DND-41 (cell line): ENCODE data around the gene GNAO1.

ENCODE experiments used
- ATAC-seq: fragments of 200-7000 bp; cut with Tn5 transposase; 3 replicates; pipeline ENCODE4 v1.9.1; 2021; ENCODE audit warnings: low read depth; ENCODE audit not compliant: insufficient read depth
- DNase-seq: peaks from one replicate; pipeline ENCODE4 v3.0.0-alpha.2; 2020
- H2AFZ ChIP-seq: 2 replicates; pipeline ENCODE4 v1.6.0; 2012; ENCODE audit warnings: low read depth, low read length
- H3K27ac ChIP-seq: 2 replicates; pipeline ENCODE4 v1.5.1; 2012; ENCODE audit warnings: low read length, inconsistent platforms
- H3K27me3 ChIP-seq: fragments of 200-600 bp; sonication (generic); 2 replicates; pipeline ENCODE4 v1.6.0; 2012; ENCODE audit warnings: low read length, mild to moderate bottlenecking, inconsistent platforms; ENCODE audit not compliant: insufficient read depth, poor library complexity
- H3K36me3 ChIP-seq: 2 replicates; pipeline ENCODE4 v1.5.1; 2012; ENCODE audit warnings: low read length, inconsistent platforms; ENCODE audit not compliant: insufficient read depth
- H3K4me1 ChIP-seq: 2 replicates; pipeline ENCODE4 v1.5.1; 2012; ENCODE audit warnings: mild to moderate bottlenecking, low read length; ENCODE audit not compliant: insufficient read depth
- H3K4me2 ChIP-seq: 2 replicates; pipeline ENCODE4 v1.6.0; 2012; ENCODE audit warnings: mild to moderate bottlenecking, moderate library complexity, low read length, inconsistent platforms; ENCODE audit not compliant: insufficient read depth
- H3K4me3 ChIP-seq, 2 experiments: fragments of 200-600 bp in 1 of 2; shearing (Covaris generic) in 1 of 2; 2 replicates each; pipeline ENCODE4 v1.5.1; 2012 to 2016; ENCODE audit warnings: inconsistent platforms in 2 of 2, low read length in 2 of 2, mild to moderate bottlenecking in 2 of 2, low read depth in 1 of 2, moderate library complexity in 1 of 2
- H3K79me2 ChIP-seq: 2 replicates; pipeline ENCODE4 v1.6.0; 2012; ENCODE audit warnings: low read length, inconsistent platforms; ENCODE audit not compliant: insufficient read depth
- H3K9ac ChIP-seq: 2 replicates; pipeline ENCODE4 v1.6.0; 2012; ENCODE audit warnings: low read depth, mild to moderate bottlenecking, inconsistent platforms, low read length, moderate library complexity
- H3K9me3 ChIP-seq: 2 replicates; pipeline ENCODE4 v1.5.1; 2012; ENCODE audit warnings: low read length, moderate library complexity, mild to moderate bottlenecking, inconsistent platforms; ENCODE audit not compliant: insufficient read depth, severe bottlenecking
- H4K20me1 ChIP-seq: 2 replicates; pipeline ENCODE4 v1.6.0; 2012; ENCODE audit warnings: low read length; ENCODE audit not compliant: insufficient read depth
- CTCF ChIP-seq: IDR thresholded peaks from 2 replicates; pipeline ENCODE4 v1.5.1; 2012; ENCODE audit warnings: borderline replicate concordance, low read length, moderate library complexity, mild to moderate bottlenecking; ENCODE audit not compliant: poor library complexity, severe bottlenecking; ENCODE audit errors: extremely low read depth
- EZH2 ChIP-seq: IDR thresholded peaks from 3 replicates; pipeline ENCODE4 v1.6.1; 2012; ENCODE audit warnings: borderline replicate concordance, low read depth, mild to moderate bottlenecking, moderate library complexity, low read length, inconsistent platforms; ENCODE audit not compliant: severe bottlenecking

The GNAO1 gene

DNA sequence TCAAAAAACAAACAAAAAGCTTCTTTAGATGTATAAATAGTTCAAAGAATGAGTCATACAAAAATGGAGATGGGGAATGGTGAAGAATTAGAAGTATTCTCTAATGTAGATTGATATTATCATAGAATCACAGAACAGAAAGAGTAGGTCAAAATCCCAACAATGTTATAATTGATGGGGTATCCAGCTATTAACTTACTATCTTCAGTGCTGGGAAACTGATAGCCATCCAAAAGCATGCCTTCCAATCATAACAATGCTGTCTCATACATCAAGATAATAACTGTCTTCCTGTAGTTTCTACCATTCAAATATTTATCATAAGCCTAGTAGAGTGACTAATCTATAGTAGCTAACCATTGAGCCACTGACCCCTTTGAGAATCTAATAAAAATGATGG lies 26.7 kb upstream of the GNAO1 start:
- H3K79me2 ChIP-seq = no peaks in the 10 kb centered on the region
- no peak overlapping the region for H3K27ac ChIP-seq
- H3K9me3 ChIP-seq = no peaks in the 10 kb centered on the region
- H3K9ac ChIP-seq = no peak overlapping the region
- ATAC-seq (no peak), DNase-seq (no peak)
- H4K20me1 ChIP-seq = no peaks in the 10 kb centered on the region
- H3K36me3 ChIP-seq = no peaks in the 10 kb centered on the region
- H3K4me1 ChIP-seq = no peaks in the 10 kb centered on the region
- TF ChIP-seq EZH2 (no peak), CTCF (no peak)
- no peak overlapping the region for H3K4me3 ChIP-seq
- H2AFZ ChIP-seq = no peak overlapping the region
- no peak overlapping the region for H3K4me2 ChIP-seq
- H3K27me3 ChIP-seq = peaks cover 6% of the 10 kb centered on the region

DNA sequence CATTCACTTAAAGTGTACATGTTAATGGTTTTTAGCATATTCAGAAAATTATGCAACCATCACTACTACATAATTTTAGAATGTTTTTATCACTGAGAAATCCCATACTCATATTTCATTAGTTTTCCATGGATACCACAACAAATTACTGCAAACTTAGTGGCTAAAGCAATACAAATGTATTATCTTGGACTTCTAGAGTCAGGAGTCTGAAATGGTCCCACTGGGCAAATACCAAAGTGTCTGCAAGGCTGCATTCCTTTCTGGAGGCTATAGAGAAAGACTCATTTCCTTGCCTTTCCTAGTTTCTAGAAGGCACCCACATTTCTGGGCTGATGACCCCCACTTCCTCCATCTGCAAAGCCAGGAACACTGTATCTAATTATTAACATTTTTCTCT lies 16.9 kb upstream of the GNAO1 start:
- Histone ChIP-seq H3K27ac (no peak overlapping the region), H3K4me3 (no peak overlapping the region), H3K27me3 (no peaks in the 10 kb centered on the region), H3K4me2 (no peak overlapping the region), H4K20me1 (no peaks in the 10 kb centered on the region), H3K9me3 (no peaks in the 10 kb centered on the region), H2AFZ (no peak overlapping the region), H3K79me2 (no peaks in the 10 kb centered on the region), H3K36me3 (no peaks in the 10 kb centered on the region), H3K9ac (no peak overlapping the region), H3K4me1 (no peaks in the 10 kb centered on the region)
- TF ChIP-seq CTCF (no peak), EZH2 (no peak)
- DNase-seq = no peak
- ATAC-seq = no peak

GRCh38 chr16:56181401-56181800 lies 9.9 kb upstream of the GNAO1 start:
- Histone ChIP-seq H4K20me1 (no peaks in the 10 kb centered on the region), H3K4me1 (no peaks in the 10 kb centered on the region), H3K4me3 (no peak overlapping the region), H3K27me3 (no peaks in the 10 kb centered on the region), H3K36me3 (no peaks in the 10 kb centered on the region), H3K9ac (no peak overlapping the region), H3K4me2 (no peak overlapping the region), H3K79me2 (no peaks in the 10 kb centered on the region), H3K27ac (no peak overlapping the region), H3K9me3 (peaks cover 9% of the 10 kb centered on the region), H2AFZ (no peak overlapping the region)
- DNase-seq (no peak), ATAC-seq (no peak)
- no peak for TF ChIP-seq CTCF
- no peak for TF ChIP-seq EZH2

- Histone ChIP-seq H3K4me1 (no peaks in the 10 kb centered on the region), H3K4me2 (no peak overlapping the region), H3K27ac (no peak overlapping the region), H3K79me2 (no peaks in the 10 kb centered on the region), H2AFZ (no peak overlapping the region), H3K4me3 (no peak overlapping the region), H3K9ac (no peak overlapping the region), H3K36me3 (no peaks in the 10 kb centered on the region), H4K20me1 (no peaks in the 10 kb centered on the region), H3K9me3 (peaks cover 9% of the 10 kb centered on the region), H3K27me3 (no peaks in the 10 kb centered on the region)
- no peak for DNase-seq
- TF ChIP-seq CTCF (no peak), EZH2 (no peak)
- ATAC-seq = no peak
Observed at GRCh38 chr16:56183266-56183665, 8.0 kb upstream of the GNAO1 start.
